Endothelial cell of umbilical vein (primary cell): ENCODE data around the gene WNT6. TPM values are rescaled to one million over a fixed set of nuclear protein-coding genes. Genes with fewer than 3 reads are reported as not detected.

ENCODE experiments used
- BruUV-seq: library from RNA; stranded (reverse); fragments of 400-500 nt; replicated peaks from 2 replicates; lab custom pipeline; 2021; lab: Mats Ljungman, UMichigan
- CTCF ChIA-PET: fragments of 300-600, 350-600 bp; sonication (Branson Sonifier 250); formaldehyde crosslinking; loops from one replicate; lab custom pipeline; 2021; ENCODE audit warnings: antibody characterized with exemption, inconsistent platforms; lab: Charles Lee
- POLR2A ChIA-PET: fragments of 300-600, 350-600 bp; sonication (Branson Sonifier 250); formaldehyde crosslinking; loops from one replicate; lab custom pipeline; 2021; ENCODE audit warnings: antibody characterized with exemption, inconsistent platforms; lab: Charles Lee
- DNase-seq: peaks from one replicate; pipeline ENCODE4 v3.0.0-alpha.2; 2011; ENCODE audit warnings: low read depth, low spot score
- FAIRE-seq: peaks from 2 replicates; lab custom pipeline; 2011; peaks lifted over from hg19 to GRCh38; lab: Jason Lieb, UNC
- H2AFZ ChIP-seq: 2 replicates; pipeline ENCODE4 v1.6.0; 2012; ENCODE audit warnings: low read depth, low read length, control low read depth, inconsistent platforms
- H3K27ac ChIP-seq: 2 replicates; pipeline ENCODE4 v1.5.1; 2011; ENCODE audit warnings: low read depth, mild to moderate bottlenecking, control low read depth, low read length, moderate library complexity; ENCODE audit not compliant: insufficient read depth
- H3K27me3 ChIP-seq, 2 experiments: 2 replicates each; pipeline versions ENCODE4 v1.6.0 to v1.6.1; 2011; ENCODE audit warnings: low read length in 2 of 2, mixed read lengths in 1 of 2; ENCODE audit not compliant: control insufficient read depth in 2 of 2, insufficient read depth in 2 of 2
- H3K36me3 ChIP-seq, 2 experiments: 2 replicates in 1 of 2; 3 replicates in 1 of 2; pipeline ENCODE4 v1.5.1; 2011; ENCODE audit warnings: low read length in 2 of 2, mild to moderate bottlenecking in 1 of 2, moderate library complexity in 1 of 2; ENCODE audit not compliant: control insufficient read depth in 2 of 2, insufficient read depth in 2 of 2; ENCODE audit errors: extremely low read depth in 1 of 2
- H3K4me1 ChIP-seq: 3 replicates; pipeline ENCODE4 v1.5.1; 2011; ENCODE audit warnings: mild to moderate bottlenecking, low read length; ENCODE audit not compliant: control insufficient read depth, insufficient read depth; ENCODE audit errors: extremely low read depth
- H3K4me2 ChIP-seq: 2 replicates; pipeline ENCODE4 v1.6.1; 2011; ENCODE audit warnings: low read length, control low read depth, mixed read lengths; ENCODE audit not compliant: insufficient read depth
- H3K4me3 ChIP-seq, 3 experiments: fragments of 200-600 bp in 1 of 3; sonication (generic), shearing (Covaris generic) in 1 of 3; replicated peaks in 1 of 3; 2 replicates each; pipeline ENCODE4 v1.5.1; 2011 to 2016; ENCODE audit warnings: control low read depth in 3 of 3, low read length in 3 of 3, mild to moderate bottlenecking in 2 of 3, inconsistent platforms in 1 of 3, low read depth in 1 of 3, moderate library complexity in 1 of 3; ENCODE audit not compliant: insufficient read depth in 1 of 3
- H3K79me2 ChIP-seq: 2 replicates; pipeline ENCODE4 v1.6.0; 2012; ENCODE audit warnings: low read length, inconsistent platforms; ENCODE audit not compliant: control insufficient read depth, insufficient read depth
- H3K9ac ChIP-seq: replicated peaks from 2 replicates; pipeline ENCODE3; 2011; ENCODE audit warnings: low read length, control low read depth; ENCODE audit not compliant: insufficient read depth; ENCODE audit errors: extremely low read depth
- H3K9me1 ChIP-seq: replicated peaks from 3 replicates; pipeline ENCODE4 v1.6.0; 2011; ENCODE audit warnings: mild to moderate bottlenecking, low read length; ENCODE audit not compliant: control insufficient read depth, insufficient read depth; ENCODE audit errors: extremely low read depth
- H3K9me3 ChIP-seq: replicated peaks from 2 replicates; pipeline ENCODE4 v1.5.1; 2012; ENCODE audit warnings: low read length, inconsistent platforms; ENCODE audit not compliant: control insufficient read depth, insufficient read depth
- H4K20me1 ChIP-seq: replicated peaks from 2 replicates; pipeline ENCODE3; 2011; ENCODE audit warnings: mild to moderate bottlenecking, low read length; ENCODE audit not compliant: control insufficient read depth, insufficient read depth; ENCODE audit errors: extremely low read depth
- EZH2 ChIP-seq: IDR thresholded peaks from 2 replicates; pipeline ENCODE4 v1.6.1; 2012; ENCODE audit warnings: borderline replicate concordance, low read depth, mild to moderate bottlenecking, moderate library complexity, low read length, inconsistent platforms; ENCODE audit not compliant: severe bottlenecking
- FOS ChIP-seq: IDR thresholded peaks from 2 replicates; pipeline ENCODE4 v1.6.1; 2011; ENCODE audit warnings: mild to moderate bottlenecking, low read length, moderate library complexity, borderline replicate concordance; ENCODE audit not compliant: insufficient read depth
- GATA2 ChIP-seq: IDR thresholded peaks from 2 replicates; pipeline ENCODE4 v1.7.0; 2011; ENCODE audit warnings: low read depth, mild to moderate bottlenecking, moderate library complexity, mixed read lengths, low read length; ENCODE audit not compliant: insufficient read length, insufficient read depth
- JUN ChIP-seq: IDR thresholded peaks from 2 replicates; pipeline ENCODE4 v1.6.1; 2011; ENCODE audit warnings: borderline replicate concordance, low read depth; ENCODE audit not compliant: insufficient read length, insufficient read depth
- MAX ChIP-seq: IDR thresholded peaks from 2 replicates; pipeline ENCODE4 v1.6.1; 2011; ENCODE audit not compliant: insufficient read depth, insufficient read length
- MYC ChIP-seq: IDR thresholded peaks from one replicate; pipeline ENCODE4 v1.6.1; 2011; ENCODE audit warnings: mild to moderate bottlenecking, low read depth, low read length
- POLR2A ChIP-seq: IDR thresholded peaks from 2 replicates; pipeline ENCODE4 v1.6.1; 2012; ENCODE audit warnings: low read depth, mild to moderate bottlenecking, control low read depth, low read length
- POLR2AphosphoS5 ChIP-seq: IDR thresholded peaks from 2 replicates; pipeline ENCODE4 v1.6.1; 2012; ENCODE audit warnings: low read depth, mild to moderate bottlenecking, control low read depth, low read length, moderate library complexity; ENCODE audit not compliant: insufficient read depth
- dilution Hi-C: fragments of 300-500 bp; cut with MboI; formaldehyde crosslinking; loops from one replicate; pipeline ENCODE4 v1.15.0; 2019; ENCODE audit warnings: low sequenced_read_pairs; ENCODE audit not compliant: extremely low pct_ligation_motif_present
- intact Hi-C: fragments of 100-400 bp; cut with micrococcal nuclease; formaldehyde crosslinking; loops from one replicate; pipeline ENCODE4 v1.10.0; 2022
- polyA plus RNA-seq, 4 experiments: library from polyadenylated mRNA; depleted of rRNA in 3 of 4; stranded (reverse) in 3 of 4; unstranded in 1 of 4; fragments of >200 nt; gene quantifications; 2 replicates each; pipeline versions ENCODE4 v1.2.1 to v1.2.3, GENCODE V29; 2011 to 2012; ENCODE audit warnings: missing spikeins in 1 of 4
- total RNA-seq: library from RNA; stranded (reverse); gene quantifications from 2 replicates; pipeline ENCODE4 v1.2.3, GENCODE V29; 2021
- TF ChIP-seq, protein P1 (sequence below), 2 donors: IDR thresholded peaks; 1 replicate in 1 of 2; 2 replicates in 1 of 2; pipeline ENCODE4 v1.5.1; 2011; ENCODE audit warnings: low read length in 2 of 2, mild to moderate bottlenecking in 2 of 2, moderate library complexity in 2 of 2, control low read depth in 1 of 2, inconsistent platforms in 1 of 2, low read depth in 1 of 2; ENCODE audit not compliant: insufficient read depth in 1 of 2; ENCODE audit errors: extremely low read depth in 1 of 2

The WNT6 gene
- total and polyA plus RNA-seq, 2 donors (not counting 3 experiments of a cell fraction or from before 2014, with no cell fraction given), result not detected

DNA sequence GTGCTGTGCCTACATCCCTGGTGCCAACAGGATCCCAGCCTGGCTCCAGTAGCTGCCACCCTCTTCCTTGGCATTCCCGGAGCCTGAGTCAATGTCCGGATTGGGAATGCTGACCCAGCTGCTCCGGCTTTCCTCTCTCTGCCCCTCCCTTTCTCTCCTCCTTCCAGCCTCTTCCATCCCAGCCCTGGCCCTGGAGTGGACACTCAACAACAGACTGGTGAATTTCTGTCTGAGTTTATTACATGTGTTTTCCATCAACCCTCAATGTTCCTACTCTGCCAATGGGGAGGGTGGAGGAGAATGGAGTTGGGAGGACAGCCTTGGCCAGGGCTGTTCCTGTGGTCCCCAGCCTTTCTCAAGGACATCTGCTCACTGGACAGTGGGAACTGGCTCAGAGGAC, 27.1 kb upstream of the WNT6 start:
- Histone ChIP-seq H3K9me3 (no peaks in the 10 kb centered on the region), H4K20me1 (no peaks in the 10 kb centered on the region), H3K36me3 (no peaks in the 10 kb centered on the region), H3K4me2 (peak overlapping the region; percentile 50), H3K27ac (peak overlapping the region; percentile 65), H3K9me1 (no peaks in the 10 kb centered on the region), H2AFZ (peak overlapping the region; percentile 87), H3K4me1 (peaks cover 17% of the 10 kb centered on the region), H3K27me3 (peaks cover 0 to 2% of the 10 kb centered on the region in 2 experiments), H3K9ac (peak overlapping the region; percentile 8), H3K4me3 (no peak overlapping the region), H3K79me2 (no peaks in the 10 kb centered on the region)
- FAIRE-seq (peak; percentile 98), DNase-seq (peak; percentile 71)
- POLR2A ChIA-PET, result no interaction called here
- BruUV-seq, result no TSS peak
- TF ChIP-seq, protein P1, sequence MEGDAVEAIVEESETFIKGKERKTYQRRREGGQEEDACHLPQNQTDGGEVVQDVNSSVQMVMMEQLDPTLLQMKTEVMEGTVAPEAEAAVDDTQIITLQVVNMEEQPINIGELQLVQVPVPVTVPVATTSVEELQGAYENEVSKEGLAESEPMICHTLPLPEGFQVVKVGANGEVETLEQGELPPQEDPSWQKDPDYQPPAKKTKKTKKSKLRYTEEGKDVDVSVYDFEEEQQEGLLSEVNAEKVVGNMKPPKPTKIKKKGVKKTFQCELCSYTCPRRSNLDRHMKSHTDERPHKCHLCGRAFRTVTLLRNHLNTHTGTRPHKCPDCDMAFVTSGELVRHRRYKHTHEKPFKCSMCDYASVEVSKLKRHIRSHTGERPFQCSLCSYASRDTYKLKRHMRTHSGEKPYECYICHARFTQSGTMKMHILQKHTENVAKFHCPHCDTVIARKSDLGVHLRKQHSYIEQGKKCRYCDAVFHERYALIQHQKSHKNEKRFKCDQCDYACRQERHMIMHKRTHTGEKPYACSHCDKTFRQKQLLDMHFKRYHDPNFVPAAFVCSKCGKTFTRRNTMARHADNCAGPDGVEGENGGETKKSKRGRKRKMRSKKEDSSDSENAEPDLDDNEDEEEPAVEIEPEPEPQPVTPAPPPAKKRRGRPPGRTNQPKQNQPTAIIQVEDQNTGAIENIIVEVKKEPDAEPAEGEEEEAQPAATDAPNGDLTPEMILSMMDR (IDR thresholded peaks at IDR 0.05; ENCODE audit: extremely low read depth in 1 of 2, insufficient read depth in 1 of 2, low read depth in 1 of 2, low read length in 2 of 2), result no peak
- TF ChIP-seq EZH2 (no peak), POLR2AphosphoS5 (peak; percentile 88), JUN (peak; percentile 74), FOS (peak; percentile 81), MYC (no peak), GATA2 (no peak), MAX (no peak), POLR2A (no peak)
- CTCF ChIA-PET, result interaction anchor here (0.7 to 3.5 kb wide), 5 partner anchors 9 to 122 kb away, joined by 3 to 44 read pairs (median 7); partner anchors contain the start of gene TTLL4
- intact Hi-C loops (loop anchor here (1.0 to 2.0 kb wide), 2 partner anchors 50 to 101 kb away; partner anchors contain the start of gene CYP27A1), dilution Hi-C loops (no loop called here)
